LoVo (cell line): Measurements from ENCODE around the gene FRK.
"Not testable (repeated sequence)": the region's sequence is repeated elsewhere in the genome, so short reads cannot be mapped to it uniquely, and the experiment has no call there.

Source experiments
- DNase-seq: peaks from one replicate; pipeline ENCODE4 v3.0.0-alpha.2; 2016; ENCODE audit warnings: low spot score

FRK gene

GRCh38 chr6:115945306-115945705 lies 115.4 kb downstream of the FRK start:
- DNase-seq = no peak

DNA sequence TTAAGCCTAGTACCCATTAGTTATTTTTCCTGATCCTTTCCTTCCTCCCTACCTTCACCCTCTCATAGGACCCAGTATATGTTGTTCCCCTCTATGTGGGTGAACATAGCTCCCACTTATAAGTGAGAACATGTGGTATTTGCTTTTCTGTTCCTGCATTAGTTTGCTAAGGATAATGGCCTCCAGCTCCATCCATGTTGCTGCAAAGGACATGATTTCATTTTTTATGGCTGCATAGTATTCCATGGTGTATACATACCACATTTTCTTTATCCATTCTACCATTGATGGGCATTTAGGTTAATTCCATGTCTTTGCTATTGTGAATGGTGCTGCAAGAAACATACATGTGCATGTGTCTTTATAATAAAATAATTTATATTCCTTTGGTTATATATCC lies 115.9 kb downstream of the FRK start:
- not testable (repeated sequence) for DNase-seq

DNA sequence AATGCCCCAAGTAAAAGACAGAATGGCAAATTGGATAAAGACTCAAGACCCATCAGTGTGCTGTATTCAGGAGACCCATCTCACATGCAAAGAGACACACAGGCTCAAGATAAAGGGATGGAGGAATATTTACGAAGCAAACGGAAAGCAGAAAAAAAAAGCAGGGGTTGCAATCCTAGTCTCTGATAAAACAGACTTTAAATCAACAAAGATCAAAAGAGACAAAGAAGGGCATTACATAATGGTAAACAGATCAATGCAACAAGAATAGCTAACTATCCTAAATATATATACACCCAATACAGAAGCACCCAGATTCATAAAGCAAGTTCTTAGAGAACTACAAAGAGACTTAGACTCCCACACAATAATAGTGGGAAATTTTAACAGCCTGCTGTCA lies 123.2 kb downstream of the FRK start:
- DNase-seq = not testable (repeated sequence)

- DNase-seq = no peak
Measured at GRCh38 chr6:115935361-115935760, 125.3 kb downstream of the FRK start.

DNA sequence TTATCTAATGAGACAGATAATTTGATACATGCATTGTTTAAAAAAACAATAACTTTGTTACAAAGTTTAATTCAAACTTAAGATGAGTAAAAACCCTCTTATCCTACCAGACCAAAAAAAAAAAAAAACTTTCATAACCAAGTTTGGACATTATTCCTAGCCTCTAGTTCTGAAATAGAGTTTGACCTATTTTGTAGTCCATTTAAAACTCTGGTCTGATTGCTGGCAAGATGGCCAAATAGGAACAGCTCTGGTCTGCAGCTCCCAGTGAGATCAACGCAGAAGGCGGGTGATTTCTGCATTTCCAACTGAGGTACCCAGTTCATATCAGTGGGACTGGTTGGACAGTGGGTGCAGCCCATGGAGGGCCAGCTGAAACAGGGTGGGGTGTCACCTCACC lies 125.9 kb downstream of the FRK start:
- no peak for DNase-seq

DNA sequence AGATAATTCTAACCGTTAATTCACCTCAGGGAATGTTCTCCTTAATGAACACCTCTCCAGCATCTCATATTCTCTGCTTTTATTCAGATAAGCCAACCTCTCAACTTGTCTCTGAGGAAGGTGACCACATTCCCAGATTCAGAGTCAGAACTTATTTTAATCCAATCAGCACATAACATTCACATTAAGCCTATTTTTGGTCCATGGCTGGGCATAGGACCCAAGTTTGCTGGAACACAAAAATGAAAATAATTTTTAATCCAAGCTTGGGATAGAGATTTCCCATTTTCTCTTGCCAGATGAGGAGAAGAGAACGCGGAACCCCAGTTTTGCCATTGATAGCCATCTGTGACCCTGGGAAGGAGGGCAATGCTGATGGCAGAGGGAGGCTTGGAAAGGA lies 126.5 kb downstream of the FRK start:
- DNase-seq = no peak

DNA sequence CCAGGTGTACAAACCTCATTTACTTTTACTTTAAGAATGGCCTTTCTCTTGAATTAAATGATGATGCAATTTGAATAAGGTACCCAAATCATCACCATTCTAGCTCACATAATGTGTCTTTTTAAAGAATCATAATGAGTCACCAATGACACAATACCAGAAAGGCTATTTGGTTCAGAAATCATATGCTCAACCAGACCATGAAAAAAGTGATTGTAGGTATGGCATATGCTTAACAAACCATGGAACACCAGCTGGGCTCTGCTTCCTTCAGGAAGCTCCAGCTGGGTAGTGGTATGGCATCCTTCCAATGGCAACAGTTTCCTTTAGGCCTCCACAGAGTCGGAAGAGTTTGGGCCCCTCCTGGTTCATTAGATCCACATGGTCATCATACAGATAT lies 128.2 kb downstream of the FRK start:
- DNase-seq = no peak

DNA sequence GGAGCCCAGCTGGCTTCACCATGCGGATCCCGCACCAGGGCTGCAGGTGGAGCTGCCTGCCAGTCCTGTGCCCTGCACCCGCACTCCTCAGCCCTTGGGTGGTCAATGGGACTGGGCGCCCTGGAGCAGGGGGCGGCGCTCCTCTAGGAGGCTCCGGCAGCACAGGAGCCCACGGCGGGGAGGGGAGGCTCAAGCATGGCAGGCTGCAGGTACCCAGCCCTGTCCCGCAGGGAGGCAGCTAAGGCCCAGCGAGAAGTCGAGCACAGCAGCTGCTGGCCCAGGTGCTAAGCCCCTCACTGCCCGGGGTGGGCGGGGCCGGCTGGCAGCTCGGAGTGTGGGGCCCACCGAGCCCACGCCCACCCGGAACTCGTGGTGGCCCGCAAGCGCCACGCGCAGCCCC lies 132.7 kb downstream of the FRK start:
- not testable (repeated sequence) for DNase-seq

- DNase-seq = no peak
Measured at GRCh38 chr6:115922971-115923370, 137.7 kb downstream of the FRK start.

DNA sequence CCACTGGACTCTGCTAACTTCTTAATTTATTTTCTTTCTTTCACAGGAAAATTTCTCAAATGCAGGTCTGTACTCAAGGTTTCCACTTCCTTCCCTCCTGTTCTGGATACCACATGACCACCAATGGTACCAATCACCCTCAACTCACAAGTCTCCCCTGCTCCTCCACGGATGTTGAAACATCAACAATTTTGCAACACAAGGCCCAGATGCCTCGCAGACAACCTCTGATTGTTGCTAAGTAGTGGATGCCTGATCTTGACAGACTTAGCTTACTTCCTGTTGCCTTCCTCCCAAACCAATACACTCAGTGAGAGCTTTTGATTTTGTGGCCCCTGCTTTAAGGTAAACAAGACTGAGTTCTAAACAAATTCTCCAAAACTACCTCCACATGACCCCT lies 146.6 kb downstream of the FRK start:
- no peak for DNase-seq

- no peak for DNase-seq
Measured at GRCh38 chr6:115909923-115910546, 150.7 kb downstream of the FRK start.

DNA sequence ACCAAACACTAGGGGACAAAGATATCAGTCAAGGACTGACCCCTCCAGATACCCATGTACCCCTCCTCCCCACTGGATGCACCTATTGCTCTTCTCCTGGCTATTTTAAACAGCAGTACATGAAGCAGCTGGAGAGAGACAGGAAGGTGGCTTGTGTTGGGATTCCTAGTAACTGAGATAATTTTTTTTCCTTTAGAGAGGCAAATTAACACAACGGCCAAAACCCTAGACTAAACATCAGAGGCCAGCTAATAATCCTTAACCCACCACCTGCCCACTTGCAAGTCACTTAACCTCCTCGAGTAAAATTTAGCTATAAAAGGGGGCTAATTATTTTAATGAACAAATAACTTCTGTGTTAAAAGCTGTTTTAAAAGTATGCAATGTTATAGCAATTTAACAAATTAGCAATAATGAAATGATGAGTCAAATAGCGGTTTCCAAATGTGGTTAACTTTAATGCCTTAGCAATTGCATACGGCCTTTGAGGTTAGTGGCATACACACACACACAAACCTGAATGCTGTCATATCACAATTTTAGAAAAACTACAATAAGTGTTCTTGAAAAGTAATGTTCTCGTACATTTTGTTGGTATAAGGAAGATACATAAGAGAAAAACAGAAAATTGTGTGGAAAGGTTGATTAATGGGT lies 151.7 kb downstream of the FRK start:
- DNase-seq = no peak

- no peak for DNase-seq
Measured at GRCh38 chr6:115905471-115905870, 155.2 kb downstream of the FRK start.

GRCh38 chr6:115902436-115902835 lies 158.3 kb downstream of the FRK start:
- DNase-seq = no peak

DNA sequence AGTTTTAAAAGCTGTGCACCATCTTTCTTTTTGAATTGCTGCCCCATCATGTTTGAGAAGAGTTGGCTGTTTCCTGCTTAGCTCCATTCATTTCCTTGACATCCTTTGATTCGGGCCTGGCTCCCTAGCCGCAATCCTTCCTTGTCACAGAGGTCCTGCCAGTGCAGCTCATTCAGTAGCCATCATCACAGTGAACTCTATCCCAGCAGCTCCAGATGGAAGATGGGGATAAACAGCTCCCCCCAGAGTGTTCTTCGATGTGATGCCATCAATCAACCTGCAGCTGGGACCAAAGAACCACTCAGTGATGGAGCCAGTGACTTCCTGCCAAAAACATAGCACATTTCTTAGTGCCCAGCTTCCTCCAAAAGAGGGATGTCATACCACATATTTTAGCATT lies 158.8 kb downstream of the FRK start:
- DNase-seq = no peak

- DNase-seq = no peak
Measured at GRCh38 chr6:115899730-115900282, 160.9 kb downstream of the FRK start.

GRCh38 chr6:115898246-115898645 lies 162.4 kb downstream of the FRK start:
- no peak for DNase-seq

GRCh38 chr6:115896538-115897129 lies 164.1 kb downstream of the FRK start:
- DNase-seq = peak; percentile 37

DNA sequence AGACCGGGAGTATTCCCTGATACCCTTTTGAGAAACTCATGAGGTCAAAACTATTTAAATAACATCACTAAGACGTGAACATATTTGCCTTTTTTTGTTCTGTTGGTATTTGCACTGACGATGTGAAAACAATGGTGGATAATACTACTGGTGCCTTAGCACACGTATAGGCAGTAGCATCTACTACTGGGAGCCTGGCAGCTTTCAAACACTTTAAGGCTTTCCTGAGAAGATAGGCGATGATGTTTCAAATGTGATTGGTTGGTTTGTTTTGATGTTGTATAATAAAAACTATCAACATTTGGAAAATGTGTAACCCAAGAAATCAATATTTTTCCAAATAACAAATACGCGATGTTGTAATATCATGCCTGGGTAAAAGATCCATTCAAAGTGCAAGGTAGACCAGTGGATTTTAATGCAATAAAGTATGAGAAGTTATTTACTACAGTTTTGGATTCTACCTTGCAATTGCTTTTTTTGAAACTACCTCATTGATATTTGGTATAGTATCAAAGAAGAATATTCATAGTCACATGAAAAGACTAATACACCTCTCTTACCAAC lies 166.2 kb downstream of the FRK start:
- DNase-seq = no peak

- no peak for DNase-seq
Measured at GRCh38 chr6:115891750-115892149, 168.9 kb downstream of the FRK start.

DNA sequence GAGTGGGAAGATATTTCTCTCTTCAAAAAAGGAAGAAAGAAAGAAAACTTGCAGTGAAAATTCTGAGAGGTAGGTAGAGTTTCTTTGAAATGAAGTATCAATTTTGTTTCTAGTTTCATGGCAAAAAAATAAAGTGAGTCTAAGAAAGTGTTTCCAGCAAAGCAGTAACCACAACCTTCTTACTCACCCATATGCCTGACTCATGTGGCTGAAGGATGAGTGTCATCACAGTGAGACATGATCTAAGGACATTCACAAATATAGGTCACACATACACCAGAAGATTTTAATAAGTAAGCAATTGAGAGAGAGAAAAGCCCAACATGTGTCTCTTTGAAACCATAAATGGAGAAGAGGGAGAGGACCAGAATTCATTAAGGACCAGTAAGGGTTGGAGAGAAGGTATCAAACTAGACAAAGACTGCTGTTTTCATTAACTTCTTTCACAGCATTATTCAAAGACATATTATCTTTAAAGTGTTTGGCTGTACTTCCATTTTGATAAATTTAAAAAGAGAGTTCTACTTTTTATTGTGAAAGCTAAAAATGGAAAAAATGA lies 169.5 kb downstream of the FRK start:
- no peak for DNase-seq

DNA sequence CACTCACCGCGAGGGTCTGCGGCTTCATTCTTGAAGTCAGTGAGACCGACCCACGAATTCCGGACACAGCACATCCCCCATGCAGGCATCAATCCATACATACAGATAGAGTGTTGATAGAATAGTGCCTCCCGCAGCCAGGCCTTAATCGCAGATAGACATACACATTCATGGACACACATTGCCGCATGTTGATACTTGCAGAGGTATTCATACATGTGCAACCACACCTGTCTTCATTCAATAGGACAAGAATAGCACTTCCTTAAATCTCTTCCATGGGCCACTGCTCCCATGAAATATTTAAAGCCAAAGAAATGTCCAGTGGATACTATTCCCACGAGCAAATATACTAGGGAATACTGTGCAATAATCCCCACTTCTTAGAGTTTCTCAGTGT lies 170.5 kb downstream of the FRK start:
- no peak for DNase-seq
